Panc1 (cell line): ENCODE results near the gene SV2C. TPM values are rescaled to one million over a fixed set of nuclear protein-coding genes. Genes with fewer than 3 reads are reported as not detected.

ENCODE experiments used
- ATAC-seq: fragments of 200-7000 bp; cut with Tn5 transposase; 2 replicates; pipeline ENCODE4 v1.9.1; 2020; ENCODE audit warnings: mild to moderate bottlenecking, moderate library complexity
- BruUV-seq: library from RNA; stranded (reverse); fragments of 400-500 nt; replicated peaks from 2 replicates; lab custom pipeline; 2021; lab: Mats Ljungman, UMichigan
- CTCF ChIA-PET: fragments of 300-600 bp; sonication (Branson Sonifier 250); formaldehyde crosslinking; loops from one replicate; lab custom pipeline; 2022; ENCODE audit warnings: antibody characterized with exemption; lab: Charles Lee
- POLR2A ChIA-PET: fragments of 300-600 bp; sonication (Branson Sonifier 250); formaldehyde crosslinking; loops from one replicate; lab custom pipeline; 2022; ENCODE audit warnings: antibody characterized with exemption; lab: Charles Lee
- DNase-seq: peaks from one replicate; pipeline ENCODE4 v3.0.0-alpha.2; 2010; ENCODE audit warnings: low read depth, low spot score
- H3K27ac ChIP-seq: 2 replicates; pipeline ENCODE4 v1.5.1; 2011; ENCODE audit warnings: mild to moderate bottlenecking, low read length, inconsistent platforms
- H3K27me3 ChIP-seq: fragments of 200-500 bp; sonication (Bioruptor generic); 2 replicates; pipeline ENCODE4 v1.6.0; 2014; ENCODE audit warnings: low read length, inconsistent platforms; ENCODE audit not compliant: control insufficient read depth, insufficient read depth
- H3K36me3 ChIP-seq: fragments of 200-500 bp; sonication (Bioruptor generic); 2 replicates; pipeline ENCODE4 v1.5.1; 2014; ENCODE audit warnings: inconsistent platforms, mild to moderate bottlenecking, low read length, moderate library complexity; ENCODE audit not compliant: control insufficient read depth, insufficient read depth
- H3K4me1 ChIP-seq: 2 replicates; pipeline ENCODE4 v1.5.1; 2011; ENCODE audit warnings: inconsistent platforms, mild to moderate bottlenecking, low read length, moderate library complexity; ENCODE audit not compliant: control insufficient read depth, insufficient read depth
- H3K4me3 ChIP-seq, 2 experiments: 2 replicates each; pipeline ENCODE4 v1.5.1; 2011 to 2012; ENCODE audit warnings: low read depth in 2 of 2, low read length in 2 of 2, mild to moderate bottlenecking in 2 of 2, inconsistent platforms in 1 of 2, moderate library complexity in 1 of 2
- H3K9me3 ChIP-seq: fragments of 200-500 bp; sonication (Bioruptor generic); 2 replicates; pipeline ENCODE4 v1.5.1; 2014; ENCODE audit warnings: low read depth, mild to moderate bottlenecking, inconsistent platforms, low read length, moderate library complexity; ENCODE audit not compliant: control insufficient read depth, insufficient read depth
- CTCF ChIP-seq: fragments of 450-650 bp; IDR thresholded peaks from 2 replicates; pipeline ENCODE4 v1.5.1; 2017; ENCODE audit warnings: mild to moderate bottlenecking
- POLR2AphosphoS5 ChIP-seq: IDR thresholded peaks from 2 replicates; pipeline ENCODE4 v1.6.1; 2012; ENCODE audit warnings: mild to moderate bottlenecking, low read depth, low read length, moderate library complexity
- REST ChIP-seq, 2 experiments: IDR thresholded peaks; 2 replicates each; pipeline ENCODE4 v1.6.1; 2011 to 2012; ENCODE audit warnings: low read depth in 2 of 2, control low read depth in 1 of 2, low read length in 1 of 2, mild to moderate bottlenecking in 1 of 2, moderate library complexity in 1 of 2; ENCODE audit not compliant: insufficient read depth in 1 of 2
- SIN3A ChIP-seq: IDR thresholded peaks from 2 replicates; pipeline ENCODE4 v1.6.1; 2012; ENCODE audit warnings: low read depth, mild to moderate bottlenecking, low read length, moderate library complexity, borderline replicate concordance; ENCODE audit not compliant: insufficient read depth
- TCF7L2 ChIP-seq: IDR thresholded peaks from 2 replicates; pipeline ENCODE4 v1.6.1; 2011; ENCODE audit warnings: mild to moderate bottlenecking, low read depth, low read length, inconsistent platforms
- in situ Hi-C: cut with HindIII; loops from 2 replicates; pipeline ENCODE4 v1.10.0; 2016; ENCODE audit warnings: low sequenced_read_pairs, low pct_unique_long_range_greater_than_20kb
- intact Hi-C: fragments of 100-400 bp; cut with micrococcal nuclease; formaldehyde crosslinking; loops from one replicate; pipeline ENCODE4 v1.10.0; 2022; ENCODE audit not compliant: unreplicated experiment
- total RNA-seq: library from RNA; stranded (reverse); gene quantifications from one replicate; pipeline ENCODE4 v1.2.1, GENCODE V29; 2021; ENCODE audit not compliant: unreplicated experiment

SV2C gene
- total RNA-seq, 1 experiment from 2014 or later, result not detected

- in situ Hi-C loops, result no loop called here
- CTCF ChIA-PET, result no interaction called here
- no peaks in the 10 kb centered on the region for H3K36me3 ChIP-seq
These were observed 42.7 kb downstream of the SV2C start for GRCh38 chr5:76125888-76126287.

GRCh38 chr5:76134003-76134402 is 50.8 kb downstream of the SV2C start:
- in situ Hi-C loops, result no loop called here
- TF ChIP-seq CTCF (no peak), REST (IDR thresholded peaks at IDR 0.05; ENCODE audit: insufficient read depth in 1 of 2, low read depth in 2 of 2, low read length in 1 of 2) (no peak), POLR2AphosphoS5 (no peak)
- CTCF ChIA-PET, result no interaction called here
- Histone ChIP-seq H3K27ac (no peak overlapping the region), H3K4me1 (no peaks in the 10 kb centered on the region), H3K36me3 (no peaks in the 10 kb centered on the region; the same call in 1 of the 2 replicates), H3K9me3 (no peaks in the 10 kb centered on the region), H3K27me3 (peaks cover 17% of the 10 kb centered on the region; the same call in 1 of the 2 replicates), H3K4me3 (no peak overlapping the region)
- intact Hi-C loops, result no loop called here
- ATAC-seq (no peak), DNase-seq (no peak)
- no TSS peak for BruUV-seq
- POLR2A ChIA-PET, result no interaction called here

More at GRCh38 chr5:76125888-76126287, 42.7 kb downstream of the SV2C start:
- ATAC-seq (no peak), DNase-seq (no peak)
- TF ChIP-seq SIN3A (no peak), POLR2AphosphoS5 (no peak), TCF7L2 (no peak), REST (IDR thresholded peaks at IDR 0.05; ENCODE audit: insufficient read depth in 1 of 2, low read depth in 2 of 2, low read length in 1 of 2) (no peak), CTCF (no peak)
- Histone ChIP-seq H3K4me3 (no peak overlapping the region), H3K9me3 (no peaks in the 10 kb centered on the region), H3K27me3 (peaks cover 18% of the 10 kb centered on the region), H3K27ac (no peak overlapping the region), H3K4me1 (no peaks in the 10 kb centered on the region)
- POLR2A ChIA-PET, result no interaction called here
- BruUV-seq, result no TSS peak
- intact Hi-C loops, result no loop called here
